ENCODE measurements around the gene CEACAM4.
A peak's percentile ranks its signal among the peaks of the same experiment; 100 is the strongest.

Gene CEACAM4

GRCh38 chr19:41617941-41618730 lies 8.7 kb downstream of the CEACAM4 start:
- DNase-seq (ENCODE audit: low spot score), result no peak

GRCh38 chr19:41616792-41617621 lies 9.9 kb downstream of the CEACAM4 start:
- peak; percentile 11 for DNase-seq (ENCODE audit: low spot score)

GRCh38 chr19:41615207-41615606 lies 11.7 kb downstream of the CEACAM4 start:
- DNase-seq (ENCODE audit: low spot score), result no peak

GRCh38 chr19:41612483-41612882 lies 14.4 kb downstream of the CEACAM4 start:
- DNase-seq (ENCODE audit: low spot score), result no peak

DNA sequence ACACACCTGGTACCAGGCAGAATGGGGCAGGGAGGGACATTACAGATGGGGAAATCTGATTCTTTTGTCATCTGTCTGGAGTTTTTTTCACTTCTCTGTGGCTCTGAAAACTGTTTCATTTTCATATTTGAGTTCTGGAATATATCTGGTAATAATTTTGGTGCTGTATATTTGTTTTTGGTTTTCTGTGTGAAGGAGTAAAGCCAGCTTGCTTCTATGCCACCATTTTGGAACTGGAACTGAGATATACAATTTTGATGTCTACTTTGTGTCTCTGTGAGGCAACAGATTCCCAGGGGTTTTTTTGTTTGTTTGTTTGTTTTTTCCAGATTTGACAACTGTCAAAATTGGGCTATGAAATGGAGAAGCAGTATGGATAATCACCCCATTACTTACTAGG lies 16.1 kb downstream of the CEACAM4 start:
- DNase-seq (ENCODE audit: low spot score), result no peak

DNA sequence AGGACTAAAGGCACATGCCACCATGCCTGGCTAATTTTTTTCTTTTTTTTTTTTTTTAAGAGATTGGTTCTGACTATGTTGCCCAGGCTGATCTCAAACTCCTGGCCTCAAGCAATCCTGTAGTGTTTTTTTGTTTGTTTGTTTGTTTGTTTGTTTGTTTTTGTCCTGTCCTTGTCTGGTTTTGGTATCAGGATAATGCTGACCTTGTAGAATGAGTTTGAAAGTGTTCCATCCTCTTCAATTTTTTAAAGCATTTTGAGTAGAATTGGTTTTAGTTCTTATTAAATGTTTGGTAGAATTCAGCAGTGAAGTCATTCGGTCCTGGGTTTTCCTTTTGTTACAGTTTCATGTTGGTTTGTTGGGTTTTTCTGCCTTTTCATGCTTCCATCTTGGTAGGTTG lies 19.2 kb downstream of the CEACAM4 start:
- DNase-seq (ENCODE audit: low spot score), result no peak

DNA sequence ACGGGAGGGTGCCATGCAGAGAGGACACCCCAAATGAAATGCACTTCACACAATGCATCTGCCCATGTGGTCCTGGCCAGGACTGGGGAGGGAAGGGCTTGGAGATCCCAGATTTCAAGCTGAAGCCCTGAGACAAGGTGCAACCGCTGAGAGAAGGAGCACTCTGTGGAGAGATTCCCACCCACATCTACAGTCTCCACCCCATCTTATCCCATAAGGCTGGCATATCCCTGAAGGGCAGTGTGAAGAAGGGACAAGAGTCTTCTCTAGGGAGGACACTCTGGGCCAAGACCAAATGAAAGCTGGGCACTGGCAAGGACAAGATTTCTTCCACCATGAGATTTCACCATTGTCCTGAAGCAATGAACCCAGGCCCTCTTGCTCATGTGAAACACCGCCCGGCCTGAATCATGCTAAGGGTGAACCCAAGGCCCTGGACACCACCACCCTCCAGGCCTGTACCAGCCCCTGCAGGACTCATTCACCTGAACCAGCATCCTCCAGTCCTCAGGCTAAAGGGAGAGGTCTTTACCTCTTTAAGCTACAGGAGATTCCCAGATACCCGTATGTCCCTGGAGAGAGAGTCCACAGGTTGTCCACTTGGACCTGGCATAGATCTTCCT lies 20.5 kb downstream of the CEACAM4 start:
- DNase-seq (ENCODE audit: low spot score), result no peak

DNA sequence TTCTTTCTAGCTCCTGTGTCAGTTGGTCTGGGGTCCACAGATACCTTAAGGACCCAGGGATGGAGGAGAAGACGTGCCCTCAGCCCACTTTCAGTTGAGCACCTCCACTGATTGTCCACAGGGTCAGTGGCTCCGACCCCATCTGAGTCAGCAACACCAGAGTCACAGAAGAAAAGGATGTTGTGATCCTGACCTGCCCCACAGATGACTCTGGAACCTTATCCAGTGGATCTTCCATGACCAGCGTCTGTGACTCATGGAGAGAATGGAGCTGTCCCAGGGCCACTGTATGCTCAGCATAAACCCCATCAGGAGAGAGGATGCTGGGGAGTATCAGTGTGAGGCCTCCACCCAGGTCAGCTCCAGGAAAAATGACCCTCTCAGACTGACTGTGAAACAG lies 22.0 kb downstream of the CEACAM4 start:
- DNase-seq (ENCODE audit: low spot score), result no peak

- no peak for DNase-seq (ENCODE audit: low spot score)
Measured at GRCh38 chr19:41601771-41602170, 25.1 kb downstream of the CEACAM4 start.

DNA sequence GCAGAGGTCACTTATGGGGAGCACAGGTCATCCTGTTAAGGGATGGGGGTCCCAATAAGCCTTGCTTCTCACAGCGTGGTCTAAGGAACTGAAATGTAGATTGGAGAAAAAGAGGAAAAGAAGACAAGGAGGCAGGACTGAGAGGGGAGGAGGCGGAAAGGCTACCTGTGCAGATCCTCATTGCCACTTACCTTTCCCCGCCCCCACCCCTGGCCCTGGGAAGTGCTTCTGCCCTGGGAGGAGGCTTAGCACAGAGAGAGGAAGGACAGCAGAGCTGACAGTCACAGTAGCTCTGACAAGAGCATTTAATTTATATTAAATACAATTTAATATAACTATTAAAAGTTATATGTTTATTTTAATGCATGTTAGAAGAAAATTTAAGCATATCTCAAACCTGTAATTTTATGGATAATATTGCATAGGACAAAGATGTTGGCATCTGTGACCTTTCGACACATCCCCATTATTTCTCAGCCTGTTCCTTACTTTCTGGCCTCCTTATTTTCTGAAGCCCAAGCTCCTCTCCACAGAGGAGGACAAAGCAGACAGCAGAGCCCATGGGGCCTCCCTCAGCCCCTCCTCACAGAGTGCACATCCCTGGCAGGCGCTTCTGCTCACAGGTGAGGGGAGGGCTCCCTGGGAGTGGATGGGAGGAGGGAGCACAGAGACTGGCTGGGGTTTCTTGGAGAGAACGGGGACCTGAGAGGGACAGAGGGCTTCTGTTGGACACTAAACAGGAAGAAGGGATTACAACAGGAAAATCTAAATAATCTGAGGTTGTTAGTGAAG lies 27.5 kb downstream of the CEACAM4 start:
- no peak for DNase-seq (ENCODE audit: low spot score)

DNA sequence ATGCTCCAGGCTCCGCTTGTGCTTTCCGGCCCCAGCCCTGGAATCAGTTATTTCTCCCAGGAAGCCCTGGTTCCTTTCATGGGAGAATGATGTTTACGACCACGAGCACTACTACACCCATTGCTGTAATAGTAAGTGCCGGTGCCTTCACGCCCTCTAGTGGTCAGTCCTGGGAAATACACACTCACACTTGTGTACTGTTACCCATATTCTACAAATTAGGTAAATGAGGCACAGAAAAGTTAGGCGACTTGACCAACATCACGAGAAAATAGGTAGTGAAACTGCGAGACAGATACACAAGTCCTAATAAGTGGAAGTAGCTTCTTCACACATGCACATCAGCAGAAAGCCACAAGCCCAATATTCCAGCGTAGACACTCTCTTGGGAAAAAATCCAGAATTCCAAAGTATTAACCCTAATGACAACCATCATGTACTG lies 29.3 kb downstream of the CEACAM4 start:
- peak; percentile 68 for DNase-seq (ENCODE audit: low spot score)

DNA sequence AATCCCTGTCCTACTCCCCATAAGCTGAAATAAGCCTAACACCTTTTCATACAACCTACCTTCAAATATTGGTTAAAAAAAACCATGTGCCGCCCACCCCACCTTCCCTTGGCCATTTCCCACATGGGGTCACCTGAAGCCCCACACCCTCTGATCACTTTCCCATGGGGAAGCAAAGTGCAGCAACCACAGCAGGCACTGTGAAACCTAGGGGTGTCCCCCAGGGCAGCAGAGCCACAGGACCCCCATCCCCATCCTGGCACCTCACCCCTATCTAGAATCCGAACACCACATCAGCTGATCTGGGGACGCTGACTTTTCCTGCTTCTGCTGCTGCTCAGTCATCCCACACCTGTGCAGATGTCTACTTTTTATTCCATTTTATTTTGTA lies 31.0 kb downstream of the CEACAM4 start:
- no peak for DNase-seq (ENCODE audit: low spot score)

DNA sequence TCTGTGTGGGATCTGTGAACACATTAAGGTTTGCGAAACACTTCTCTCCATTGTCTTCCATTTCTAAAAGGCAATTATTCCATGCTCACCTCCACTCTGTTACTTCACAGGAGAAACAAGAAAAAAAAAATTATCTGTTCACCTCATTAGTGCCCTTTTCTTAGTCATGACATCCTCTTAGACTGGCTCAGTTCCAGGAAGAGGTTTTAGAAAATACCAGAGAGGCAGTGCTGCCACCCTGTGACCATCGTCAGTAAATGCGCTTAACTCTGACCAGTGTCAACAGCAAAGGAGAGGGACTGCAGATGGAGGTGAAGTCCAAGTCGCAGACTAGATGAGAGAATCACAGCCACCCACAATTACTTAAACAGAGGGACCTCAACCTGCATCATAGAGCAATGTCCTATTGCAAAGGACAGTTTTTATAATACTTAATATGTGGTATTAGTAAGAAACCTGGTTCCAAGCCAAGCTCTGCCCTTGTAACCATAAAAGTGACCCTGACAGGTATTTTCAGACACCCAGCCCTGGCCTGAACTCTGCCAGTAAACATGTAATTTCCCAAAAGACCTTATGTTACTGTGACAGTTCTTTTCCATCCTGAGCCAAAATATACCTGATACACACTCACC lies 31.5 kb downstream of the CEACAM4 start:
- peak; percentile 87 for DNase-seq (ENCODE audit: low spot score)

- no peak for DNase-seq (ENCODE audit: low spot score)
Measured at GRCh38 chr19:41591951-41592562, 34.8 kb downstream of the CEACAM4 start.

DNA sequence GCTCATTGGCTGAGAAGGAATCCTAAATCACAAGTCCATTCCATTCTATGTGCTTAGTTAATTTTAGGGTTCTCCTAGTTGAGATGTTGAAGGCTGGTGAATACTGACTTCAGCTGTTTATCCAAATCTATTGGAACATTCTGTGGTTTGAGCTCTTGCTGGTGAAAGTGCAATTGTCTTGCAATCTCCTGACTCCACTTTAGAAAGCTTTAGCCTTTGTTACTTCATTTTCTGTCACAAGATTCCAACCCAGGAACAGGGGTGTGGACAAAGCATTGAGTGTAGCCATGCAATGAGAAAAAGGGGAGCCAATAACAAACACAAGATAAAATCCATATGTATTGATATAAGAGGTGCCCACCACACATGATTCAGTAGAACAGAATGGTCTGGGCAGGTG lies 35.9 kb downstream of the CEACAM4 start:
- no peak for DNase-seq (ENCODE audit: low spot score)

GRCh38 chr19:41589371-41589770 lies 37.5 kb downstream of the CEACAM4 start:
- no peak for DNase-seq (ENCODE audit: low spot score)

DNA sequence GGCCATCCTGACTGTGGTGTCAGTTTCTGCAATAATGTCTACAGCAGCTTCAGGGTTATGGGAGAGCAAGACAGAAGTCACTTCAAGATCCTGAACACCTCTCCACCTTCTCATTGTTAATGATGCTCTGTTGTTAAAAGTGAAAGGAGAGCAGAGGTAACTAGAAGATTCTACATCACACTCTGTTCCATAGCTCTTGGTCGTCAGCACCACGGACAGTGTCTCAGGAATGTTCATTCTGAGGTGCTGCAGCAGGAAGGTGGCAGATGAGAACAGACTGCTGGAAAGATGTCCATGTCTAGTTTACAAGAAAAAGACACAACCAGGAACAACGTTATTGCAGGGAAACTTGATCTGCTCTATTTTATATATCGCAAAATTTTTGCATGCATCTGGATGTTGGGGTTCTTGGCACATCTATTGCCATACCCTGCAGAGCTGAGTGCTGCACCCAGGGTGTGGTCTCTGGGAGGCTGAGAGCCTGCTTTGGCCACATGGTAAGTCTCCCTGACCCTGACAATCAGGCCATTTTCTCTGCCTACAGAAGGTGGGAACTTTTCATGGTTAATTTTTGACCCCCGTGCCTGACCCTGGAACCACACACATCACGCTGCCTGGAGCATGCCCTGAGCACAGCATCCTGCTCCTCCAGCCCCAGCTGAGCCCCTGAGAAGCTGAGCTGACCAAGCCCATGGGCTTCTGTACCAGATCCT lies 38.2 kb downstream of the CEACAM4 start:
- DNase-seq (ENCODE audit: low spot score), result peak; percentile 28

GRCh38 chr19:41587838-41588210 lies 39.0 kb downstream of the CEACAM4 start:
- DNase-seq (ENCODE audit: low spot score), result no peak

DNA sequence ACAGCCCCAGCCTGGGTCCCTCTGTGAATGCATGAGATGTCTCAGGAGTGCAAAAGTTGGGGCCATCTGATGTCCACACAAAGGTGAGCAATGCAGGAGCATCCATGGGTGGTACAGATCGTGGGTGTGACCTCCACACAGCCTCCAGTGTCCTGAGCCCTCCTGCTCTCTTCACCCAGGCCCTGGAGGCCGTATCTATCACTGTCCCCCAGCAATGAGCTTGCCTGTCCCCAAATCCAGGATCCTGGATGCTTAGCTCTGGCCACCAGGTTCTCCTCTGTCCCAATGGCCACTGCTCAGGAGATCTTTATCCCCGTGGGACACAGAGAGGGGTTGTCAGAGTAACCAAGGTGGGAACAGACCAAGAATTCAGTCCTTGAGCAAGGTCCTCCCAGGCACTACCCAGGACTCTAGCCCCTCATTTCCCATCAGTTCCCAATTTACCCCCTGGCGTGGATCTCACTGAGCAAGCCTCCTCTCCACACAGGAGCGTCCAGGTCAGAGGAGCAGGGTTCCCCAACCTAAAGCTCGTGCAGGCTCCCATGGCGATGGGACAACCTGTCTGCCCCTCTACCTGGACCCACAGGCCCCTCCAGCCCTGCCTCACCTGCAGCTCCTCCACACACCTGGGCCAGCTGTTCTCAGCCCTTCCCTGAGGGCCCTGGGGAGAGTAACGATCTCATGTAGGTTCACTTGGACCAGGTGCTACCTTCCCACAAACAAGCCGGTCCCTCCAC lies 39.6 kb downstream of the CEACAM4 start:
- no peak for DNase-seq (ENCODE audit: low spot score)

DNA sequence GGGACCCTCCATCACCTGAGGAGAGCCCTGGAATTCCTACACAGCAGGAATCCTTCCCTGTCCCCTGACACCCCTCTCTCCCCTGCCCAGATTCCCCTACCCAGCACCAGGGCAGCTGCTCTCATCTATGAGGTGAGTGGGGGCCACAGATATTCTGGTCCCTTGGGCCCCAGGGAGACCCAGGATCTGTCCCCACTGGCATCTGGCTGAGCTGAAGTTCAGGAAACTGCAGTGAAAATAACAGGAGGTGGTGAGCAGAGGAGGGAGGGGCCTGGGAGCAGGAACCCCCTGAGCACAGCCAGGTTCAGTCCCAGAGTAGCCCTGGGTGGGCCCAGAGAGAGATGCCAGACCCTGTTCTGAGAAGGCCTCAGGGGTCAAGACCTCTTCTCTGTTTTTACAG lies 40.8 kb downstream of the CEACAM4 start:
- DNase-seq (ENCODE audit: low spot score), result no peak
